Thoracic aorta (tissue), 2 donors: ENCODE measurements around the gene GARNL3. TPM values are rescaled to one million over a fixed set of nuclear protein-coding genes. Genes with fewer than 3 reads are reported as not detected.

Source experiments
- ATAC-seq: fragments of 150-250 bp; one replicate; pipeline ENCODE4 v1.8.0; 2017; ENCODE audit warnings: low read depth; ENCODE audit not compliant: insufficient number of reproducible peaks, low FRiP score
- DNase-seq: peaks from one replicate; pipeline ENCODE4 v3.0.0-alpha.2; 2020; ENCODE audit warnings: low spot score
- H3K27ac ChIP-seq, 2 donors: fragments of 200-600 bp; sonication (generic); 1 replicate in 1 of 2; 2 replicates in 1 of 2; pipeline ENCODE4 v1.5.1; 2016; ENCODE audit warnings: mild to moderate bottlenecking in 2 of 2, moderate library complexity in 2 of 2
- H3K27me3 ChIP-seq: fragments of 200-600 bp; sonication (generic); replicated peaks from 2 replicates; pipeline ENCODE4 v1.6.0; 2016; ENCODE audit warnings: mild to moderate bottlenecking; ENCODE audit not compliant: insufficient read depth
- H3K36me3 ChIP-seq: fragments of 200-600 bp; sonication (generic); one replicate; pipeline ENCODE4 v1.5.1; 2016
- H3K4me1 ChIP-seq, 2 donors: fragments of 200-600 bp; sonication (generic); 1 replicate in 1 of 2; 2 replicates in 1 of 2; pipeline versions ENCODE4 v1.5.1 to v1.6.0; 2016; ENCODE audit warnings: low read depth in 2 of 2, mild to moderate bottlenecking in 1 of 2; ENCODE audit not compliant: control insufficient read depth in 1 of 2
- H3K4me3 ChIP-seq: fragments of 200-600 bp; sonication (generic); 2 replicates; pipeline ENCODE4 v1.5.1; 2016; ENCODE audit warnings: mild to moderate bottlenecking
- H3K9me3 ChIP-seq: fragments of 200-600 bp; sonication (generic); 2 replicates; pipeline ENCODE4 v1.5.1; 2016
- total RNA-seq, 2 donors: library from RNA; depleted of rRNA; stranded (reverse); fragments of >200 nt; gene quantifications; one replicate each; pipeline versions ENCODE4 v1.1.0 to v1.2.3, GENCODE V29; 2016
- TF ChIP-seq, protein P1 (sequence below): fragments of 200-600 bp; sonication (generic); IDR thresholded peaks from one replicate; pipeline ENCODE4 v1.5.1; 2019; ENCODE audit warnings: antibody characterized with exemption

GARNL3 gene
- total RNA-seq, 2 donors from 2014 or later = 59.3 to 63.4 TPM

- no peaks in the 10 kb centered on the region for H3K4me1 ChIP-seq
- H3K27me3 ChIP-seq = no peaks in the 10 kb centered on the region
- ATAC-seq = no peak
- TF ChIP-seq, protein P1, sequence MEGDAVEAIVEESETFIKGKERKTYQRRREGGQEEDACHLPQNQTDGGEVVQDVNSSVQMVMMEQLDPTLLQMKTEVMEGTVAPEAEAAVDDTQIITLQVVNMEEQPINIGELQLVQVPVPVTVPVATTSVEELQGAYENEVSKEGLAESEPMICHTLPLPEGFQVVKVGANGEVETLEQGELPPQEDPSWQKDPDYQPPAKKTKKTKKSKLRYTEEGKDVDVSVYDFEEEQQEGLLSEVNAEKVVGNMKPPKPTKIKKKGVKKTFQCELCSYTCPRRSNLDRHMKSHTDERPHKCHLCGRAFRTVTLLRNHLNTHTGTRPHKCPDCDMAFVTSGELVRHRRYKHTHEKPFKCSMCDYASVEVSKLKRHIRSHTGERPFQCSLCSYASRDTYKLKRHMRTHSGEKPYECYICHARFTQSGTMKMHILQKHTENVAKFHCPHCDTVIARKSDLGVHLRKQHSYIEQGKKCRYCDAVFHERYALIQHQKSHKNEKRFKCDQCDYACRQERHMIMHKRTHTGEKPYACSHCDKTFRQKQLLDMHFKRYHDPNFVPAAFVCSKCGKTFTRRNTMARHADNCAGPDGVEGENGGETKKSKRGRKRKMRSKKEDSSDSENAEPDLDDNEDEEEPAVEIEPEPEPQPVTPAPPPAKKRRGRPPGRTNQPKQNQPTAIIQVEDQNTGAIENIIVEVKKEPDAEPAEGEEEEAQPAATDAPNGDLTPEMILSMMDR = no peak
- no peak overlapping the region for H3K27ac ChIP-seq
- DNase-seq = no peak
- peaks cover 3% of the 10 kb centered on the region for H3K36me3 ChIP-seq
- H3K9me3 ChIP-seq = no peaks in the 10 kb centered on the region
- H3K4me3 ChIP-seq = no peak overlapping the region
Measured at GRCh38 chr9:127380479-127380878, 115.9 kb downstream of the GARNL3 start.

- TF ChIP-seq, protein P1 = no peak
- no peaks in the 10 kb centered on the region for H3K27me3 ChIP-seq
- H3K36me3 ChIP-seq = peaks cover 3% of the 10 kb centered on the region
- DNase-seq (no peak), ATAC-seq (no peak)
- no peaks in the 10 kb centered on the region for H3K4me1 ChIP-seq
- H3K4me3 ChIP-seq = no peak overlapping the region
- H3K9me3 ChIP-seq = no peaks in the 10 kb centered on the region
- H3K27ac ChIP-seq = no peak overlapping the region
Measured at GRCh38 chr9:127382541-127382940, 118.0 kb downstream of the GARNL3 start.

GRCh38 chr9:127384016-127384730 is 119.6 kb downstream of the GARNL3 start:
- H3K27me3 ChIP-seq = no peaks in the 10 kb centered on the region
- ATAC-seq (no peak), DNase-seq (no peak)
- TF ChIP-seq, protein P1 = no peak
- H3K4me3 ChIP-seq = no peak overlapping the region
- H3K4me1 ChIP-seq = peaks cover 4 to 12% of the 10 kb centered on the region in 2 donors
- no peaks in the 10 kb centered on the region for H3K9me3 ChIP-seq
- H3K36me3 ChIP-seq = peaks cover 3% of the 10 kb centered on the region
- no peak overlapping the region for H3K27ac ChIP-seq

DNA sequence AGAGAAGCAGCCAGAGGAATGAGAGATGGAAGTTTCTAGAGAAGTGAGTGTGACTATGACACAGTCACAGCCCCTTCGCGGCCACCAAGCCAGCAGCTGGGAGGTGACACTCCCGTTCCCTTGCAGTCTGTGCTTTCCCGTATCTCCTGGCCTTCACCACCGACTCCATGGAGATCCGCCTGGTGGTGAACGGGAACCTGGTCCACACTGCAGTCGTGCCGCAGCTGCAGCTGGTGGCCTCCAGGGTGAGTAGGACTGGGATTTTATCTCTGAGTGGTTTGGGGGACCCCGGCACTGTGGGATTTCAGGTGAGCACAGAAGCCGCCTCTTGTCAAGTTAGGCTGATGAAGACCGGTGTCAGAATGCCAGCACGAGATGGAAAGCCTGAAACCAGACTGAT is 120.3 kb downstream of the GARNL3 start:
- Histone ChIP-seq H3K9me3 (no peaks in the 10 kb centered on the region), H3K4me1 (peaks cover 4 to 12% of the 10 kb centered on the region in 2 donors), H3K27ac (no peak overlapping the region), H3K27me3 (no peaks in the 10 kb centered on the region), H3K36me3 (peaks cover 3% of the 10 kb centered on the region), H3K4me3 (no peak overlapping the region)
- ATAC-seq (no peak), DNase-seq (no peak)
- TF ChIP-seq, protein P1 = no peak

DNA sequence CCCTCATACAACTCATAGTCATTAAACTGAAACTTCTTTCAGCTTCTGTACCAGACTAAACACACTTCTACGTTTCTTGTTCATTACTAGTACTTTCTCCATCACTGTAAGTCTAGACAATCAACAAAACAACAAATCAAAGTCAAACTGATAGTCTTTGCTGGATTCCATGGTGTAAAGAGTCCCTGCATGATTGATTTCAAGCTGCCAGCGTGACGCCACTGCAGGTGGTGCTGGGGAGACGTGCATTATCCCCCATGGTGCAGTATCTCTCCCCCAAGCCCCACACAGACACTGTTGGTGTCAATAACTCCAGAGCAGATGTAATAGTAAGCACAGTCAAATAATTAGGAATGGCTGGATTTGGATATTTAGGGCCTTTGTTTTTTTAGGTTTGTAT is 121.7 kb downstream of the GARNL3 start:
- TF ChIP-seq, protein P1 = no peak
- Histone ChIP-seq H3K4me3 (no peak overlapping the region), H3K4me1 (peaks cover 4 to 12% of the 10 kb centered on the region in 2 donors), H3K36me3 (peaks cover 3% of the 10 kb centered on the region), H3K27me3 (no peaks in the 10 kb centered on the region), H3K27ac (no peak overlapping the region), H3K9me3 (no peaks in the 10 kb centered on the region)
- no peak for DNase-seq
- ATAC-seq = no peak
